HuH-7.5 (cell line): ENCODE measurements around the gene TOM1L2.

Experiments
- DNase-seq: peaks from one replicate; pipeline ENCODE4 v3.0.0; 2011; ENCODE audit warnings: low spot score

The TOM1L2 gene

GRCh38 chr17:17876959-17877528 lies 95.2 kb downstream of the TOM1L2 start:
- no peak for DNase-seq

DNA sequence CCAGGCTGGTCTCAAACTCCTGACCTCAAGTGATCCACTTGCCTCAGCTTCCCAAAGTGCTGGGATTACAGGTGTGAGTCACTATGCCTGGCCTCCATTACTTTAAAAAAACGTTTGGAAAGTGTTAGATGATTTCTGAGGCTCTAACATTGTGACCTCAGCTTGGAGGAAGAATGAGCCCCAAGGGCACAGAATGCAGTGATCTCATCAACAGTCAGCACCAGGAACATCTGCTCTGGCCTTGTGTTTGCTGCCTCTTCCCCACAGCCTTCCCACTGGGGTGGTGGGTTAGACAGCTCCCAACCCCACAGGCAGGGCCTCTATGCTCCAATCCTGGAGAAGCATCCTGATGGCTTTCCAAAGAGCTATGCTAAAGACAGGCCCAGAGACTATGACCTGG lies 97.7 kb downstream of the TOM1L2 start:
- DNase-seq = no peak

DNA sequence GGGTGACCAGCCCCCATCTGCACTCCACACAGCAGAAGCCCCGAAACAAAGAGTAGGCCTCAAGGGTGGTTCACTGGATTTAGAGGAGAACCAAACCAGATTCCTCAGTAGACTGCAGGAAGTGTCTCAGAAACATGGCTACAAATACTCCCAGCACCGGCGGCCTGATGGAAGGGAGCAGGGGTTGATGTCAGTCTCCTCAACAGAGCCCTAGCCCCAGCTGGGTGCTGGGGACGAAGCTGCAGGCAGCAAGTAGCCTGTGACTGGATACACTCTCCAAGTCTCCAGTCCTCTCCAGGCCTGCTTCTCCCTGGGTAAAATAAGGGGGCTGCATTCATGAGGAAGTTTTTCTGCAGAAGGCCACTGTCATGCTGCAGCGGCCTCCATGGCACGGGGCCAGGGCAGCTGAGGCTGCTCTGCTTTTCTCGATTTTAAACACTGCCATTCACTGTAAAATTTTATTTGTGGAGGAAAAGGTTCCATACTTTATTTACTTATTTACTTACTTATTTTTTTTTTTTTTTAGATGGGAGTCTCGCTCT lies 98.7 kb downstream of the TOM1L2 start:
- no peak for DNase-seq

GRCh38 chr17:17872547-17873345 lies 99.5 kb downstream of the TOM1L2 start:
- DNase-seq = no peak

DNA sequence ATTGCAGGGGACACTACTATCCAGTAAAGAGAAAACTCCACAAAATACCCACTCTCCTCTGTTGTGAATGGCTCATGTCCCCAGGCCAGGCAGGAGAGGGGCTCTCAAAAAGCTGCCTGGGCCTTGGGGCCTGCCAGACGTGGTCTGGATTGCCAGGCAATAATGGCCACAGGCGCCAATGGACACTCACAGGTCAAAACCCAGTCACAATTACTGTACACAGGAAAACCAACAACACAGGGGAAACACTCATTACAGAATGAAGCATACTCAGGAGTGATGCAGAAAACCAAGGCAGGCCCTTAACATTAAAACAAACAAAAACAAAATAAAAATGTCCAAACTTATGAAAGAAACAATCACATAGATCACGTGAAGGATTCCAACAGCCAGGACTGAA lies 100.3 kb downstream of the TOM1L2 start:
- no peak for DNase-seq

GRCh38 chr17:17870247-17870646 lies 102.0 kb downstream of the TOM1L2 start:
- DNase-seq = no peak

GRCh38 chr17:17868641-17869522 lies 103.3 kb downstream of the TOM1L2 start:
- DNase-seq = no peak

GRCh38 chr17:17866897-17867296 lies 105.3 kb downstream of the TOM1L2 start:
- DNase-seq = no peak

DNA sequence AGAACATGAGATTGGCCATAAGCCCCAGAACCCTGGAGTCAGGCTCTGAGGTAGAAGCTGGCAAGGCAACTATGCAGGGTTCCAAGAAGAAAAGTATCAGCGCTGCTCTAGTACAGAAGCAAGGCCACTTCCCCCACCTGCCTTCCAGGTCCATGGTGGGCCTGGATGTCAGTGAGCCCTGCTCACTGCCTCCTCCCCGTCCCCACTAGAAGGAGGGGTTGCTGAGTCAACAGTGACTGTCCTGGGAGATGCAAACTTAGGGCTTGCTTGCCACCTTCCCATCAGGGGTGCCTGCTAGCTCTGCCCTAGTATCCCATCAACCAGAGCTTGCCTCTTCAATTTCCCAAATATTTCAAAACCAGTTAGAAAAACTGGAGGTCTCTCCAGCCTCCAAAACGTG lies 105.8 kb downstream of the TOM1L2 start:
- no peak for DNase-seq

- no peak for DNase-seq
Measured at GRCh38 chr17:17865035-17865434, 107.2 kb downstream of the TOM1L2 start.

DNA sequence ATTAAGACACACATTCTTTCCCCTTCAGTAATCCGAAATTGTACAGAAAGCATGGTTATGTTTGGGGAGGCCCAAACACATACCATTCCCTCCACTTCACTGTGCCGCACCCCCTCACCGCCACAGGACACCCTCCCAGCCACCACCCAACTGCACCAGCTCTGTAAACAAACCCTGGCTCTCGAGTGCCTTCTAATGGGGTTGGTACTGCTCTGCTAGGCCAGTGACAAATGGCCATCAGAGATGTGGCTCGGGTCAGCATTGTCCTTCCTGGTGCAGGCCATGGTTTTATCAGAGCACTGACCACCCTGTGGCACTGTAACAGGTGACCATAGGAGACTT lies 111.5 kb downstream of the TOM1L2 start:
- no peak for DNase-seq

DNA sequence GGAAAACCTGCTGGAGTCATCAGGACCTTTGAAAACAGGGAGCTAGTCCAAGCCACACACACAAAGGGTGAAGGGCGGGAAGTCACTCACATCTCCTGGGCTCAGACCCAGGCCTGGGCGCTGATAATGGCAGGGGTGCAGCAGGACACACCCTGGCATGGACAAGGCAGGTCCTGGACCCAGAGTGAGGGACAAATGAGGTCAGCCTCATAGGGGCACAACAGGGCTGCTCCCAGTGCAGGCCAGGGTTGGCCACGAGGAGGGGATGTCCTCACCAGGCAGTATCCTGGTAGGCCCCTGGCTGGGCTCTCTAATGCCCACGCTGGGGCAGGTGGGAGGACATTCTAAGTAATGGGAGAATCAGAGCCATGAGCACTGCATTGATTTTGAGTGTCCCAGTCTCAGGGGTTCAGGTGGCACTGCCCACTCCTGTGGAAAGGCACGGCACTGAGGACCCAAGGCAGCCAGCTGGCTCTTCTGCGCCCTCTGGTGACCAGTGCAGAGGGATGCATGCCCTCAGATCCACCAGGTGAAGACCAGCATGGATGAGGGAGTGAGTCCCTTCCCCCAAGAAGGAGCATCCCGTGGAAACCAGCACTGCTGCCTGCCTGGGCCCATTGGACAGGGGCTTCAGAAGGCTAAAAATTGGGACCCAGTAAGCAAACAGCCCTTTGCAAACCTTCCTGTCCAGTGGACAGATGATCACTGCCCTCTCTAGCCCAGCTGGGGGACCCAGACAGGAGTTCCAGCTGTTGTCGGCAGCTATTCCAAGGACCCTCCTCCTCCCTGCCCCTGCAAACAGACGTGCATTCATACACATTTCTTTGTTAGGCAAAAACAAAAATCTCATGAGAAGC lies 112.1 kb downstream of the TOM1L2 start:
- DNase-seq = peak; percentile 78

GRCh38 chr17:17857496-17857895 lies 114.7 kb downstream of the TOM1L2 start:
- no peak for DNase-seq

DNA sequence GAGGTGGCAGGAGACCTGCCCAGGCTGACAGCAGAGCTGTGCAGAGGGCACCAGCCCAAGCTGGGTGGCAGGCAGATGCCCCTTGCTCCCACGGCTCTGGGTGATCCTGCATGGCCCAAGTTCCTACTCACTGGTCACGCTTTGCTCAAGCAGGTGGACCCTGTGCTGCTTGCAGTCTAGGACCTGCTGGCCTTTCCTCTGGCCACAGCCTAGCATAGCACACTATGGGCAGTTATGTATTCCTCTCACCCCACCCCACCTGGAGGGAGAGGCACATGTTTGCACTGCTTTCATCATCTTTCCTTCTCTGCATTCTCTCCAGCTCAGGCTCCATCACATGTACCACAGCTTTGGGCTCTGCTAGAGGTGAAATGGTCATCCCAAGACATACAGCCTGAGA lies 115.8 kb downstream of the TOM1L2 start:
- no peak for DNase-seq

DNA sequence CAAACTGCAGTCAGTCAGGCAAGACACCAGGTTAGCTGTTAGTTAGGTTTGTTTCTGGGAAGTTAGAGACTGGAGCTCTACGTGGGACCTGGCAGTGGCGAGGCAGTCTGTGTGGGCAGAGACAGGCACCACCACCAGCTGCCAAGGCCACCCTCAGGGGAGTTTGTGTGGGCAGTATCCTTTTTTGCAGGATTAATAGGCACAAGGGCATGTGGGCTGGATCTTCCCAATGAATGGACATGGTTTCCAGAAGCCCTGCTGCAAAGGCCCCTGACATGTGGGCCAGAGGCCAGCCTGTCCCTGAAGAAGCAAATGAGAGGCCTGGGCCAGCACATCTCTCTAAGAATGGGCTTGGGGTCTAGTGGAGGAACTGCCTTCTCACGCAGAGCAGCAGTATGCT lies 116.2 kb downstream of the TOM1L2 start:
- DNase-seq = no peak

DNA sequence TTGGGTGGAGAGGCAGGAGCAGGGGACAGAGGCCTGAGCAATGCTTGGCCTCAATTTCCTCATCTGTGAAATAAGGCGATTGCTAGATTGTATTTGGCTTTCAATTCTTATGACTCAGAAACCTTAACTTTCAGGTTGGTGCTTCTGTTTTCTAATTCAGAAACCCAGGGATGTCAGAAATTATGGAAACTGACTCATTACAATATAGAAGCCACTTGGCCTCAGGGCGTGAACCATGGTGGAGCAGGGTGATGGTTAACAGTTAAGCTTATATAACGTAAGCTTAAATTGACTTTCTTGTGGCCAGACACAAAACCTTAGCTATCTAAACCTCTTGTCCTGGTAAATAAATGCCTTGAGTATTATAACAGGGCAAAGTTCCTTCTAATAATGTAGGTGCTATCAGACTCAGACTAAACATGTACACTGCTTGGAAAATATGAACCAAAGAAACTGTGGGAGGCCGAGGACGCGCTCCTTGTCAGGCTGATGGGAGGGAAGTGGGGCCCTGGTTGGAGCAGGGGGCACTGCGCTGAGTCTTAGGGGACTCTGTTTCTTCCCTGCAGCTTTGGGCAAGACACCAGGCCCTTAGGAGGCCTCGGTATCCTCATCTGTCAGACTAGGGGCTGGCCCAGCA lies 118.3 kb downstream of the TOM1L2 start:
- no peak for DNase-seq

DNA sequence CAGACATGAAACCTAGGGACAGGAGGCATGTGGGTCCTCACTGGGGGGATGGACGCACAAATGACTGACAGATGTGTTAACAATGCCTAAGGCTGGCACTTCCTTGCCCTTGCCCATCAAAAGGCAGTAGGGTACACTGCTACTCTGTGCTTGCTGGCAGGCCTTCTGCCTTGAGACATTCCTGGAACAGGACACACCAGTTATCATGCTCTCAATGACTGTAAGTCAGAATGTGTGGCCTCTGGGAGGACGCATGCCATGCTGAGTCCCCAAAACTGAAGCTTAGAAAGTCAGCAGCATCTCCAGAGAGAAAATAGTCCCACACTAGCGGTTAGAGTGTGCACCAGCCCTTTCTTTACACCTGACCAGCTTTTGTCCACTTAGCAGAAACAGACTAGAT lies 119.3 kb downstream of the TOM1L2 start:
- DNase-seq = no peak

GRCh38 chr17:17851103-17852002 lies 120.8 kb downstream of the TOM1L2 start:
- DNase-seq = no peak

DNA sequence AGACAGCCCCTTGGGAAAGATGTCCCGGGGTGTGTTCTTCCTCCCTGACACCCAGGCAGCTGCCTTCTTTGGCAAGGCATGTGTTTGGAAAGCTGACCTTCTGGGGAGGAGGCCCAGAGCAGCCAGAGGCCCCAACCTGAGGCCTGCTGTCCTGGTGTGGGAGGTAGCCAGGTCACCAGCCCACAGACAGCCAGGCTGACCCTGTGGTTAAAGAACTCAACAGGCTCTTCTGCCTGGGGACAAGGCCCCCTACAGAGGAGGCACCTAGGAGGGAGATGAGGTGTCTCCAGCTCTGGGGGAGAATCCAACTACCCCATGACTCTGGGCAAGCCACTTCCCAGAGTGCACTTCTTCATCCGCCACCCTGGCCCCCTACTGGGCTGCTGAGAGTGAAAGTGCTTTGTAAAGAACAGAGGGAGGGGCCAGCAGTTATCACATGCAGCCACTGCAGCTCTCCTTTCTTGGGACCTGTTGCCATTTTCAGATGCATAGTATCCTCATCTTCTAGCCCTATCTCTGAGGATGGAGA lies 122.3 kb downstream of the TOM1L2 start:
- DNase-seq = no peak
